Activated naive CD4-positive, alpha-beta T cell treated with Interleukin-2 at 50 U/mL for 16 hours (primary cell): ENCODE results near the gene BUD23.
A peak's percentile ranks its signal among the peaks of the same experiment; 100 is the strongest.
"Not testable (repeated sequence)": the region's sequence is repeated elsewhere in the genome, so short reads cannot be mapped to it uniquely, and the experiment has no call there.

Experiments
- DNase-seq: peaks from one replicate; pipeline ENCODE4 v3.0.0-alpha.2; 2020

BUD23 gene

GRCh38 chr7:73683056-73683787 is at the start of gene BUD23, which contains the start of gene DNAJC30:
Gene BUD23 (plus strand): TSS chr7:73683597. CDS start chr7:73683626, 29 bp downstream.
Gene DNAJC30 (minus strand): TSS chr7:73683453. CDS start chr7:73683423, 30 bp downstream.
- peak; percentile 95 for DNase-seq

- DNase-seq: no peak
These were observed 49.6 kb upstream of the BUD23 start for GRCh38 chr7:73633844-73634243.

GRCh38 chr7:73635428-73636200 is 47.8 kb upstream of the BUD23 start:
- DNase-seq: no peak

GRCh38 chr7:73638911-73639310 is 44.5 kb upstream of the BUD23 start:
- DNase-seq: no peak

GRCh38 chr7:73642834-73643233 is 40.6 kb upstream of the BUD23 start:
- no peak for DNase-seq

GRCh38 chr7:73644688-73645286 is 38.6 kb upstream of the BUD23 start:
- DNase-seq: no peak

GRCh38 chr7:73645643-73646174 is 37.7 kb upstream of the BUD23 start:
- no peak for DNase-seq

GRCh38 chr7:73646785-73647724 is 36.3 kb upstream of the BUD23 start:
- DNase-seq: no peak

GRCh38 chr7:73647725-73648592 is 35.4 kb upstream of the BUD23 start:
- peak; percentile 36 for DNase-seq

GRCh38 chr7:73648593-73649332 is 34.6 kb upstream of the BUD23 start:
- DNase-seq: no peak

GRCh38 chr7:73649576-73649975 is 33.8 kb upstream of the BUD23 start:
- no peak for DNase-seq

GRCh38 chr7:73650524-73650923 is 32.9 kb upstream of the BUD23 start:
- no peak for DNase-seq

GRCh38 chr7:73652541-73652949 is 30.9 kb upstream of the BUD23 start:
- no peak for DNase-seq

GRCh38 chr7:73655309-73655708 is 28.1 kb upstream of the BUD23 start:
- not testable (repeated sequence) for DNase-seq

GRCh38 chr7:73659983-73660382 is 23.4 kb upstream of the BUD23 start:
- no peak for DNase-seq

GRCh38 chr7:73660594-73660993 is 22.8 kb upstream of the BUD23 start:
- DNase-seq: not testable (repeated sequence)

- DNase-seq: no peak
These were observed 20.4 kb upstream of the BUD23 start for GRCh38 chr7:73663033-73663432.

GRCh38 chr7:73667344-73668102 is 15.9 kb upstream of the BUD23 start, which contains the start of gene VPS37D:
Gene VPS37D (plus strand): TSS chr7:73667831. CDS start chr7:73667959, 128 bp downstream.
- DNase-seq: peak; percentile 92

- no peak for DNase-seq
These were observed 15.1 kb upstream of the BUD23 start for GRCh38 chr7:73668103-73668885.
